OCI-LY1 (cell line): ENCODE data around the gene SCN10A.

Experiments used
- H2AFZ ChIP-seq: fragments of 200-600 bp; sonication (generic), shearing (Covaris generic); 2 replicates; pipeline ENCODE4 v1.6.0; 2014; ENCODE audit warnings: antibody characterized with exemption, mild to moderate bottlenecking, low read length
- H3F3A ChIP-seq: fragments of 200-600 bp; sonication (generic), shearing (Covaris generic); 2 replicates; pipeline ENCODE4 v1.6.0; 2014; ENCODE audit warnings: mild to moderate bottlenecking, antibody characterized with exemption, low read length, moderate library complexity; ENCODE audit not compliant: insufficient read depth
- H3K27ac ChIP-seq: fragments of 200-600 bp; sonication (generic); 2 replicates; pipeline ENCODE4 v1.5.1; 2014; ENCODE audit warnings: low read length, mixed run types, mild to moderate bottlenecking, low read depth; ENCODE audit not compliant: poor library complexity, severe bottlenecking
- H3K27me3 ChIP-seq: fragments of 200-600 bp; sonication (generic); 2 replicates; pipeline ENCODE4 v1.6.0; 2014; ENCODE audit warnings: antibody characterized with exemption, mild to moderate bottlenecking, low read length, moderate library complexity; ENCODE audit not compliant: insufficient read depth
- H3K36me3 ChIP-seq: fragments of 200-600 bp; sonication (generic); 2 replicates; pipeline ENCODE4 v1.6.1; 2014; ENCODE audit warnings: mild to moderate bottlenecking, antibody characterized with exemption, low read length, moderate library complexity, mixed read lengths; ENCODE audit not compliant: insufficient read depth
- H3K4me1 ChIP-seq: fragments of 200-600 bp; sonication (generic); 2 replicates; pipeline ENCODE4 v1.5.1; 2014; ENCODE audit warnings: mild to moderate bottlenecking, low read length, moderate library complexity; ENCODE audit not compliant: insufficient read depth, severe bottlenecking
- H3K4me2 ChIP-seq: fragments of 200-600 bp; sonication (generic), shearing (Covaris generic); 2 replicates; pipeline ENCODE4 v1.6.1; 2014; ENCODE audit warnings: low read length
- H3K4me3 ChIP-seq: fragments of 200-600 bp; sonication (generic); 2 replicates; pipeline ENCODE4 v1.5.1; 2014; ENCODE audit warnings: low read length, low read depth, mild to moderate bottlenecking, mixed read lengths; ENCODE audit not compliant: poor library complexity, severe bottlenecking
- H3K79me2 ChIP-seq: fragments of 200-600 bp; shearing (Covaris generic); 2 replicates; pipeline ENCODE4 v1.6.1; 2016; ENCODE audit warnings: mixed run types, low read length, mixed read lengths; ENCODE audit not compliant: insufficient read depth
- H3K9ac ChIP-seq: fragments of 200-600 bp; sonication (generic), shearing (Covaris generic); 2 replicates; pipeline ENCODE4 v1.6.1; 2014; ENCODE audit warnings: mild to moderate bottlenecking, low read length, mixed read lengths
- H3K9me2 ChIP-seq: fragments of 200-600 bp; sonication (generic), shearing (Covaris generic); 2 replicates; pipeline ENCODE4 v1.6.1; 2014; ENCODE audit warnings: low read depth, mild to moderate bottlenecking, low read length, mixed read lengths
- H3K9me3 ChIP-seq: fragments of 200-600 bp; shearing (Covaris generic); 2 replicates; pipeline ENCODE4 v1.6.1; 2014; ENCODE audit warnings: low read length, mixed read lengths
- H4K20me1 ChIP-seq: fragments of 200-600 bp; sonication (generic), shearing (Covaris generic); 2 replicates; pipeline ENCODE4 v1.6.0; 2016; ENCODE audit warnings: mild to moderate bottlenecking, low read length; ENCODE audit not compliant: insufficient read depth
- EZH2 ChIP-seq: fragments of 200-600 bp; sonication (generic), shearing (Covaris generic); IDR thresholded peaks from 2 replicates; pipeline ENCODE4 v1.8.0; 2017; ENCODE audit warnings: borderline replicate concordance, mixed run types, mild to moderate bottlenecking, antibody characterized with exemption, low read length, moderate library complexity, mixed read lengths
- TF ChIP-seq, protein P1 (sequence below): fragments of 200-600 bp; sonication (generic), shearing (Covaris generic); IDR thresholded peaks from 2 replicates; pipeline ENCODE4 v1.5.1; 2017; ENCODE audit warnings: mild to moderate bottlenecking, antibody characterized with exemption, low read length, moderate library complexity, mixed read lengths

SCN10A gene

GRCh38 chr3:38657369-38657768, 158.6 kb downstream of the SCN10A start:
- Histone ChIP-seq H3K9me2 (no peaks in the 10 kb centered on the region), H3K79me2 (no peaks in the 10 kb centered on the region), H3K27me3 (no peaks in the 10 kb centered on the region), H4K20me1 (no peaks in the 10 kb centered on the region), H3K4me2 (no peak overlapping the region), H3K9ac (no peak overlapping the region), H2AFZ (no peak overlapping the region), H3K4me3 (no peak overlapping the region), H3K36me3 (no peaks in the 10 kb centered on the region), H3K9me3 (no peaks in the 10 kb centered on the region), H3F3A (no peaks in the 10 kb centered on the region), H3K4me1 (no peaks in the 10 kb centered on the region), H3K27ac (no peak overlapping the region)
- TF ChIP-seq, protein P1, sequence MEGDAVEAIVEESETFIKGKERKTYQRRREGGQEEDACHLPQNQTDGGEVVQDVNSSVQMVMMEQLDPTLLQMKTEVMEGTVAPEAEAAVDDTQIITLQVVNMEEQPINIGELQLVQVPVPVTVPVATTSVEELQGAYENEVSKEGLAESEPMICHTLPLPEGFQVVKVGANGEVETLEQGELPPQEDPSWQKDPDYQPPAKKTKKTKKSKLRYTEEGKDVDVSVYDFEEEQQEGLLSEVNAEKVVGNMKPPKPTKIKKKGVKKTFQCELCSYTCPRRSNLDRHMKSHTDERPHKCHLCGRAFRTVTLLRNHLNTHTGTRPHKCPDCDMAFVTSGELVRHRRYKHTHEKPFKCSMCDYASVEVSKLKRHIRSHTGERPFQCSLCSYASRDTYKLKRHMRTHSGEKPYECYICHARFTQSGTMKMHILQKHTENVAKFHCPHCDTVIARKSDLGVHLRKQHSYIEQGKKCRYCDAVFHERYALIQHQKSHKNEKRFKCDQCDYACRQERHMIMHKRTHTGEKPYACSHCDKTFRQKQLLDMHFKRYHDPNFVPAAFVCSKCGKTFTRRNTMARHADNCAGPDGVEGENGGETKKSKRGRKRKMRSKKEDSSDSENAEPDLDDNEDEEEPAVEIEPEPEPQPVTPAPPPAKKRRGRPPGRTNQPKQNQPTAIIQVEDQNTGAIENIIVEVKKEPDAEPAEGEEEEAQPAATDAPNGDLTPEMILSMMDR = no peak
- no peak for TF ChIP-seq EZH2

- H3K27me3 ChIP-seq = no peaks in the 10 kb centered on the region
- no peaks in the 10 kb centered on the region for H3K4me1 ChIP-seq
- H3K9me3 ChIP-seq = no peaks in the 10 kb centered on the region
- H2AFZ ChIP-seq = no peak overlapping the region
- no peaks in the 10 kb centered on the region for H3K36me3 ChIP-seq
- TF ChIP-seq EZH2 = no peak
- TF ChIP-seq, protein P1 = peak; percentile 67
- H3K4me3 ChIP-seq = no peak overlapping the region
- H3K9me2 ChIP-seq = no peaks in the 10 kb centered on the region
- no peaks in the 10 kb centered on the region for H4K20me1 ChIP-seq
- no peaks in the 10 kb centered on the region for H3F3A ChIP-seq
- no peak overlapping the region for H3K4me2 ChIP-seq
- no peak overlapping the region for H3K27ac ChIP-seq
- H3K79me2 ChIP-seq = no peaks in the 10 kb centered on the region
- no peak overlapping the region for H3K9ac ChIP-seq
Observed at GRCh38 chr3:38655708-38656300, 160.2 kb downstream of the SCN10A start.

DNA sequence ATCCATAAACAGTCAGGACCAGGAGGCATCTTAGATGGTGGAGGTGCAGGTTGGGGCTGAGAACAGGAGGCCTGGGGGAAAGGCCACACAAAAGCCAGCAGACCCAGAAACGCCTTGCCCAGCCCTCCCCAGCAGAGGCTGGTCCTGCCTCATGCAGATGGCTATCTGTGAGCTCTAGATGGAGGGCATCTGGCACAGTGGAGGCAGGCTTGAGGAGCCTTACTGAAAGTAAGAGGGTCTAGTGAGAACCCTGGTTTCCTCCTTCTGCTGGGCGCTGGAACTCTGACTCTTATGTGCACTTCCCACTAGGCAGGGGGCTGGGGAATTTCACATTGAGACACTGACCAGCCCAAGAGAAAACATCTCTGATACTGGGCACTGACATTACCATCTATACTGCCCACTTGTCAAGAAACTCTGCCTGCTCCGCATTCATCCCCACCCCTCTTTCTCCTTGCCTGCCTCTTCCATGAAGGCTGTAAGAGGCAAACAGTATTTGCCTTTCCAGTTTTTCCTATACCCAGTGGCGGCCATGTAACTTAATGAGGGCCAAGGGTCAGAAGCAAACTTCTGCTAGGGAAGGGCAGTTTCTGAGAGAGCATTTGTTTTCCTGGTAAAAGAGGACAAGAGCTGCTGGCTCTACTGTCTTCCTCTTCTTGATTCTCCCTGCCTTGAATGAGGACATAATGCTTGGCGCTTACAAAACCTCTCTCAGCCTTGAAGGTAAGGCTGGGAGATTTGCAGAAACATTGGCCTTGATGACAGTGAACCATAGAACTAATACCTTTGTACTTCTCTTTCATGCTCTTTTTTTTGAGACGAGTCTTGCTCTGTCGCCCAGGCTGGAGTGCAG, 162.1 kb downstream of the SCN10A start:
- H3F3A ChIP-seq = no peaks in the 10 kb centered on the region
- no peak overlapping the region for H3K4me2 ChIP-seq
- H3K27ac ChIP-seq = no peak overlapping the region
- no peaks in the 10 kb centered on the region for H3K79me2 ChIP-seq
- H3K9me2 ChIP-seq = no peaks in the 10 kb centered on the region
- H4K20me1 ChIP-seq = no peaks in the 10 kb centered on the region
- no peak overlapping the region for H2AFZ ChIP-seq
- no peaks in the 10 kb centered on the region for H3K36me3 ChIP-seq
- H3K4me3 ChIP-seq = no peak overlapping the region
- H3K4me1 ChIP-seq = peaks cover 8% of the 10 kb centered on the region
- H3K9me3 ChIP-seq = no peaks in the 10 kb centered on the region
- no peak for TF ChIP-seq EZH2
- TF ChIP-seq, protein P1 = no peak
- no peaks in the 10 kb centered on the region for H3K27me3 ChIP-seq
- no peak overlapping the region for H3K9ac ChIP-seq
